T-helper 1 cell treated with Interleukin-12 subunit alpha and Interleukin-12 subunit beta and Interleukin-4 antibody, amounts not matched to agents 30 μg/mL and 1 μg/mL, for 36 hours (primary cell): Measurements from ENCODE around the gene NRG3.
"Not testable (repeated sequence)": the region's sequence is repeated elsewhere in the genome, so short reads cannot be mapped to it uniquely, and the experiment has no call there.

ENCODE experiments used
- H3K27ac Mint-ChIP-seq: one replicate; pipeline ENCODE4 v1.8.0; 2021; ENCODE audit warnings: mild to moderate bottlenecking, mixed read lengths
- H3K27me3 Mint-ChIP-seq: one replicate; pipeline ENCODE4 v1.8.0; 2021; ENCODE audit warnings: low read depth, mixed read lengths
- H3K36me3 Mint-ChIP-seq: one replicate; pipeline ENCODE4 v1.8.0; 2021; ENCODE audit warnings: low read depth, mixed read lengths
- H3K4me1 Mint-ChIP-seq: one replicate; pipeline ENCODE4 v1.8.0; 2021; ENCODE audit warnings: low read depth, mixed read lengths
- H3K4me3 Mint-ChIP-seq: one replicate; pipeline ENCODE4 v1.8.0; 2021; ENCODE audit warnings: mild to moderate bottlenecking, moderate library complexity, mixed read lengths
- H3K9me3 Mint-ChIP-seq: one replicate; pipeline ENCODE4 v1.8.0; 2021; ENCODE audit warnings: mixed read lengths

NRG3 gene

GRCh38 chr10:82310839-82311238 lies 435.8 kb downstream of the NRG3 start:
- Mint-ChIP-seq H3K4me3 (no peak overlapping the region), H3K36me3 (no peaks in the 10 kb centered on the region), H3K4me1 (peaks cover 2% of the 10 kb centered on the region), H3K27me3 (no peaks in the 10 kb centered on the region), H3K27ac (no peak overlapping the region), H3K9me3 (peaks cover 14% of the 10 kb centered on the region)

DNA sequence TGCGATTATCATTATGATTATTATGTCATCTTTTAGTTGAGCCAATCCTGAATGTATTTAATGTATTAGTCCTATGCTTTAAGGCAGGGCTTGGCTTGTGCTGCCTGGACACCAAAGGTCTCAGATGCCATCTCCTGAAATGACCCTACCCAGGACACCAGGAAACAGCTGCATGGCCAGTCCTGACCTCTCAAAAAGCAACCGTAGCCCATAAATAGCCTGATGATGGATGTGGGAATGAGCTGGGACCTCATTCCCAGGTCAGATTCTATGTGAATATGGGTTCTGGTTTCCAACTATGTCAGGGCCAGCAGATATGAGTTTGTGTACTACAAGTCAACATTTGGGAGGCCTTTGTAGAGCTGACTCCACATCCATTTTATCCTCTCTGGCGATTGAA lies 438.4 kb downstream of the NRG3 start:
- H3K4me1 Mint-ChIP-seq: peaks cover 2% of the 10 kb centered on the region
- H3K27me3 Mint-ChIP-seq: no peaks in the 10 kb centered on the region
- H3K27ac Mint-ChIP-seq: no peak overlapping the region
- no peak overlapping the region for H3K4me3 Mint-ChIP-seq
- peaks cover 14% of the 10 kb centered on the region for H3K9me3 Mint-ChIP-seq
- no peaks in the 10 kb centered on the region for H3K36me3 Mint-ChIP-seq

GRCh38 chr10:82318534-82318933 lies 443.5 kb downstream of the NRG3 start:
- no peaks in the 10 kb centered on the region for H3K27me3 Mint-ChIP-seq
- H3K4me1 Mint-ChIP-seq: no peaks in the 10 kb centered on the region
- no peaks in the 10 kb centered on the region for H3K36me3 Mint-ChIP-seq
- H3K27ac Mint-ChIP-seq: no peak overlapping the region
- H3K4me3 Mint-ChIP-seq: no peak overlapping the region
- peaks cover 4% of the 10 kb centered on the region for H3K9me3 Mint-ChIP-seq

GRCh38 chr10:82319074-82319473 lies 444.1 kb downstream of the NRG3 start:
- Mint-ChIP-seq H3K9me3 (peaks cover 4% of the 10 kb centered on the region), H3K4me1 (no peaks in the 10 kb centered on the region), H3K27ac (no peak overlapping the region), H3K27me3 (no peaks in the 10 kb centered on the region), H3K4me3 (no peak overlapping the region), H3K36me3 (no peaks in the 10 kb centered on the region)

- Mint-ChIP-seq H3K4me1 (no peaks in the 10 kb centered on the region), H3K27me3 (no peaks in the 10 kb centered on the region), H3K27ac (no peak overlapping the region), H3K9me3 (peaks cover 4% of the 10 kb centered on the region), H3K4me3 (no peak overlapping the region), H3K36me3 (no peaks in the 10 kb centered on the region)
Measured at GRCh38 chr10:82319562-82319961, 444.6 kb downstream of the NRG3 start.

- H3K36me3 Mint-ChIP-seq: no peaks in the 10 kb centered on the region
- no peak overlapping the region for H3K4me3 Mint-ChIP-seq
- H3K27ac Mint-ChIP-seq: no peak overlapping the region
- no peaks in the 10 kb centered on the region for H3K27me3 Mint-ChIP-seq
- peaks cover 4% of the 10 kb centered on the region for H3K9me3 Mint-ChIP-seq
- no peaks in the 10 kb centered on the region for H3K4me1 Mint-ChIP-seq
Measured at GRCh38 chr10:82321724-82322123, 446.7 kb downstream of the NRG3 start.

- Mint-ChIP-seq H3K4me1 (no peaks in the 10 kb centered on the region), H3K9me3 (peaks cover 7% of the 10 kb centered on the region), H3K4me3 (no peak overlapping the region), H3K36me3 (no peaks in the 10 kb centered on the region), H3K27me3 (no peaks in the 10 kb centered on the region), H3K27ac (no peak overlapping the region)
Measured at GRCh38 chr10:82331716-82332115, 456.7 kb downstream of the NRG3 start.

DNA sequence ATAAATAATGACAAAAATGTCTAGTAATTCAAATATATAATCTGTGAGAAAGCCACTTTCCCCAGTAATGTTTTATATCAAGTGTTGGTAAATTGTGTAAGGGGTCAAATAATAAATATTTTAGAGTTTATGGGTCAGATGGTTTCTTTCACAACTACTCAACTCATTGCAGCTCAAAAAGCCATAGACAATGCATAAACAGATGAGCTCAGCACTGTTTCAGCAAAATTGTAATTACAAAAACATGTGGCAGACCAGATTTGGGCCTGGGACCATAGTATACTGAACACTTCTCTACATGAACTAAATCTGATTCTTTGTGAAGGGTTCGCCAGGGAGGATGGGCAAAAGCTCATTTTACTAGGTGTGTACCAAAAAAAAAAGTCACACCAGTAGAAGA lies 460.8 kb downstream of the NRG3 start:
- Mint-ChIP-seq H3K27me3 (no peaks in the 10 kb centered on the region), H3K27ac (no peak overlapping the region), H3K36me3 (no peaks in the 10 kb centered on the region), H3K4me1 (no peaks in the 10 kb centered on the region), H3K9me3 (peaks cover 10% of the 10 kb centered on the region), H3K4me3 (no peak overlapping the region)

GRCh38 chr10:82340166-82340565 lies 465.2 kb downstream of the NRG3 start:
- H3K36me3 Mint-ChIP-seq: no peaks in the 10 kb centered on the region
- H3K9me3 Mint-ChIP-seq: peaks cover 8% of the 10 kb centered on the region

DNA sequence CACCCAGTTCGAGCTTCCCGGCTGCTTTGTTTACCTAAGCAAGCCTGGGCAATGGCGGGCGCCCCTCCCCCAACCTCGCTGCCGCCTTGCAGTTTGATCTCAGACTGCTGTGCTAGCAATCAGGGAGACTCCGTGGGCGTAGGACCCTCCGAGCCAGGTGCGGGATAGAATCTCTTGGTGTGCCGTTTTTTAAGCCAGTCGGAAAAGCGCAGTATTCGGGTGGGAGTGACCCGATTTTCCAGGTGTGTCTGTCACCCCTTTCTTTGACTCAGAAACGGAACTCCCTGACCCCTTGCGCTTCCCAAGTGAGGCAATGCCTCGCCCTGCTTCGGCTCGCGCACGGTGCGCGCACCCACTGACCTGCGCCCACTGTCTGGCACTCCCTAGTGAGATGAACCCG lies 474.6 kb downstream of the NRG3 start:
- peaks cover 25% of the 10 kb centered on the region for H3K9me3 Mint-ChIP-seq
- not testable (repeated sequence) for H3K27me3 Mint-ChIP-seq, H3K4me3 Mint-ChIP-seq, H3K4me1 Mint-ChIP-seq, H3K27ac Mint-ChIP-seq, H3K36me3 Mint-ChIP-seq

More at GRCh38 chr10:82340166-82340565, 465.2 kb downstream of the NRG3 start:
- Mint-ChIP-seq H3K4me3 (no peak overlapping the region), H3K27ac (no peak overlapping the region), H3K27me3 (no peaks in the 10 kb centered on the region), H3K4me1 (no peaks in the 10 kb centered on the region)

GRCh38 chr10:82353381-82353780 lies 478.4 kb downstream of the NRG3 start:
- Mint-ChIP-seq H3K36me3 (no peaks in the 10 kb centered on the region), H3K27ac (no peak overlapping the region), H3K4me3 (no peak overlapping the region), H3K4me1 (no peaks in the 10 kb centered on the region), H3K9me3 (peaks cover 25% of the 10 kb centered on the region), H3K27me3 (no peaks in the 10 kb centered on the region)

GRCh38 chr10:82358486-82359099 lies 483.6 kb downstream of the NRG3 start:
- no peaks in the 10 kb centered on the region for H3K4me1 Mint-ChIP-seq
- H3K9me3 Mint-ChIP-seq: peaks cover 2% of the 10 kb centered on the region
- H3K4me3 Mint-ChIP-seq: no peak overlapping the region
- H3K27me3 Mint-ChIP-seq: no peaks in the 10 kb centered on the region
- H3K27ac Mint-ChIP-seq: no peak overlapping the region
- no peaks in the 10 kb centered on the region for H3K36me3 Mint-ChIP-seq

DNA sequence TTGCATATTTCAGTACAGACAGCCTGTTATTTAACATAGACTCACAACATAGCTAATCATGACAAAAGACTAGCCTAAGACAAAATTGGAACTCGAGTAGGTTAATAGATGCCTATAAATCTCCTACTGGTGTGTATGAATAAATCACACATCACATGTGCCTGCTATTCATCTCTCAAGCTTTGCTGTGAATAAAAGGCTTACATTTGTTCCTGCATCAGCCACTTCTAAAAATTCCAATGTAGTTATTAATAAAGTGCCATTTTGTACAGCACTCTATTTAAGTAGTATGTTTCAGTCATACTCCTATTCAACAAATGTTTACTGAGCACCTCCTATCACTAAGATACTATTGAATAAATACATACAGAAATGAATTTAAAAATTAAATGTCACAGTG lies 486.3 kb downstream of the NRG3 start:
- Mint-ChIP-seq H3K9me3 (no peaks in the 10 kb centered on the region), H3K27ac (no peak overlapping the region), H3K4me1 (no peaks in the 10 kb centered on the region), H3K4me3 (no peak overlapping the region), H3K27me3 (no peaks in the 10 kb centered on the region), H3K36me3 (no peaks in the 10 kb centered on the region)

DNA sequence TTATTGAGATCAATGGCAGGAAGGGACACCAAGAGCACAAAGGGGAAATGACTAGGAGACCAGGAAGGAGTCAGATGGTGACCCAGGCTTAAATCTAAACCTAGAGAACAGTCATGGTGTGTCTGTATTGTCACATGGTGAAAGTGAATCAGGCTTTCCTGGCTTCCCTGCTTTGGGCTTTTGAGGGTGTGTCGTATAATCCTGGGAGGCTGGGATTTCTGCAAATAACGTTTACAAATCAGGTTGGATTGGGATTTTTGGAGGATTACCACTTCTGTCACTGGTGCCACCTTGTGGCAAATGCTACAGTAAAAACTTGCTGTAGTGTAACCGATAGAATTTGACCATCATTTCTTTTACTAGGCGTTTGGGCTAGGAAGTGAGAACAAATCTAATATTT lies 502.6 kb downstream of the NRG3 start:
- Mint-ChIP-seq H3K4me1 (no peaks in the 10 kb centered on the region), H3K4me3 (no peak overlapping the region), H3K9me3 (peaks cover 11% of the 10 kb centered on the region), H3K27ac (no peak overlapping the region), H3K36me3 (no peaks in the 10 kb centered on the region), H3K27me3 (no peaks in the 10 kb centered on the region)

DNA sequence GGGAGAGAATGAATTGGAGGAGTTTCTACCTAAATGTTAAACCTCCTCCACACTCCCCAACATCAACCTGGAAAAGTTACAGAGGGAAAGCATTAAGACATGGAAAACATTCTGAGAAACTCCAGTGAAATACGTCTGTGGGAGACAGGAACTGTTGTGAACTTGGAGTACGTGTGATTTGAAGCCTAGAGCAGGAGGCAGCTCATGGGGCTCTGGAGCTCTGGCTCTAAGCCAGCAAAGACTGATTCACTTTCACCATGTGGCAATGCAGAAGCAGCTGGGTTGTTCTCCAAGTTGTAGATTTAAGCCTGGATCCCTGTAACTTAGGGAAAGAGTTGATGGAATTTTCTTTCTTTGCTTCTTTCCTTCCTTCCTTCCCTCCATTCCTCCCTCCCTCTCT lies 503.2 kb downstream of the NRG3 start:
- H3K36me3 Mint-ChIP-seq: no peaks in the 10 kb centered on the region
- H3K27ac Mint-ChIP-seq: no peak overlapping the region
- H3K27me3 Mint-ChIP-seq: no peaks in the 10 kb centered on the region
- H3K4me3 Mint-ChIP-seq: no peak overlapping the region
- H3K4me1 Mint-ChIP-seq: no peaks in the 10 kb centered on the region
- H3K9me3 Mint-ChIP-seq: peaks cover 11% of the 10 kb centered on the region

DNA sequence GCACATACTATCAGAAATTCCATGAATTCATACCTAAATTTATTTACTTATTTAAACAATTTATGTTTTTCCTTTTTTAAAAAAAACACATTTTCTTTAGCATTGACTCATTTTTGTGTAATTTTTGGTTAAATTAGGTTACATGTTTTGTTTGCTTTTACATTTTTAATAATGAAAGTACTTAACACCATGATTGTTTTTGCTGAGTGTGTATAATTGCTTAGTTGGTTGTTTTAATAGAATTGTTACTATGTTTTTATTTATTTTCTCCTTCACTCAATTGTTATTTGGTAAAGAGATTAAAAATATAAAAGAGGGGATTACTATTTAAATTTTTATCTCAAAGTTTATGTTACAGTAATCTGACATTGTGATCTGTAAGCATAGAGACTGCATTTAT lies 508.4 kb downstream of the NRG3 start:
- H3K27ac Mint-ChIP-seq: no peak overlapping the region
- H3K9me3 Mint-ChIP-seq: peaks cover 7% of the 10 kb centered on the region
- H3K27me3 Mint-ChIP-seq: no peaks in the 10 kb centered on the region
- H3K4me3 Mint-ChIP-seq: no peak overlapping the region
- no peaks in the 10 kb centered on the region for H3K36me3 Mint-ChIP-seq
- no peaks in the 10 kb centered on the region for H3K4me1 Mint-ChIP-seq
